Mesendoderm (in vitro differentiated cells): ENCODE results near the gene ATG4C.
A peak's percentile ranks its signal among the peaks of the same experiment; 100 is the strongest.
"Not testable (repeated sequence)": the region's sequence is repeated elsewhere in the genome, so short reads cannot be mapped to it uniquely, and the experiment has no call there.

Source experiments
- DNase-seq: peaks from one replicate; pipeline ENCODE4 v3.0.0; 2013
- H2AK5ac ChIP-seq: 2 replicates; pipeline ENCODE4 v1.6.1; 2013; ENCODE audit warnings: low read length, inconsistent platforms
- H2BK120ac ChIP-seq: 2 replicates; pipeline ENCODE4 v1.6.1; 2013; ENCODE audit warnings: low read depth, mild to moderate bottlenecking, low read length, moderate library complexity, mixed read lengths
- H2BK15ac ChIP-seq: replicated peaks from 2 replicates; pipeline ENCODE4 v1.6.1; 2013; ENCODE audit warnings: low read depth, mild to moderate bottlenecking, moderate library complexity
- H2BK5ac ChIP-seq: 2 replicates; pipeline ENCODE4 v1.6.1; 2013; ENCODE audit warnings: low read length, inconsistent platforms
- H3K18ac ChIP-seq: 2 replicates; pipeline ENCODE4 v1.6.1; 2013; ENCODE audit warnings: mild to moderate bottlenecking, low read length, mixed read lengths
- H3K23ac ChIP-seq: one replicate; pipeline ENCODE4 v1.6.1; 2013; ENCODE audit warnings: low read length
- H3K27ac ChIP-seq: 2 replicates; pipeline ENCODE4 v1.5.1; 2013; ENCODE audit warnings: low read depth, mild to moderate bottlenecking, inconsistent platforms, low read length, moderate library complexity
- H3K27me3 ChIP-seq: 2 replicates; pipeline ENCODE4 v1.6.1; 2013; ENCODE audit warnings: low read length, control low read depth, mild to moderate bottlenecking, inconsistent platforms; ENCODE audit not compliant: insufficient read depth, poor library complexity
- H3K36me3 ChIP-seq: 2 replicates; pipeline ENCODE4 v1.6.1; 2013; ENCODE audit warnings: low read length, inconsistent platforms; ENCODE audit not compliant: control insufficient read depth, insufficient read depth
- H3K4ac ChIP-seq: one replicate; pipeline ENCODE4 v1.6.1; 2013; ENCODE audit warnings: low read depth, mild to moderate bottlenecking, low read length, moderate library complexity
- H3K4me1 ChIP-seq: 2 replicates; pipeline ENCODE4 v1.6.1; 2013; ENCODE audit warnings: low read depth, low read length, inconsistent platforms; ENCODE audit not compliant: control insufficient read depth
- H3K4me2 ChIP-seq: 2 replicates; pipeline ENCODE4 v1.6.1; 2013; ENCODE audit warnings: low read length
- H3K4me3 ChIP-seq: 2 replicates; pipeline ENCODE4 v1.5.1; 2013; ENCODE audit warnings: mild to moderate bottlenecking, low read length
- H3K56ac ChIP-seq: one replicate; pipeline ENCODE4 v1.6.1; 2013; ENCODE audit warnings: low read length
- H3K79me1 ChIP-seq: 2 replicates; pipeline ENCODE4 v1.6.1; 2013; ENCODE audit warnings: low read length, inconsistent platforms
- H3K79me2 ChIP-seq: 2 replicates; pipeline ENCODE4 v1.6.1; 2013; ENCODE audit warnings: mild to moderate bottlenecking, low read length; ENCODE audit not compliant: control insufficient read depth, insufficient read depth
- H3K9ac ChIP-seq: 2 replicates; pipeline ENCODE4 v1.6.1; 2013; ENCODE audit warnings: low read length, inconsistent platforms
- H4K5ac ChIP-seq: one replicate; pipeline ENCODE4 v1.6.1; 2013; ENCODE audit warnings: low read length
- H4K8ac ChIP-seq: one replicate; pipeline ENCODE4 v1.6.1; 2013; ENCODE audit warnings: low read depth, mild to moderate bottlenecking, control low read depth, low read length, moderate library complexity
- WGBS: extraction: QIAGEN DNeasy Blood & Tissue Kit; methylation state at CpG from one replicate; pipeline ENCODE4 v1.1.7; 2013; ENCODE audit warnings: low lambda C conversion rate, missing lambda C conversion rate; ENCODE audit not compliant: insufficient coverage; ENCODE audit errors: extremely low coverage; 5-methylcytosine and 5-hydroxymethylcytosine counted together

Gene ATG4C

DNA sequence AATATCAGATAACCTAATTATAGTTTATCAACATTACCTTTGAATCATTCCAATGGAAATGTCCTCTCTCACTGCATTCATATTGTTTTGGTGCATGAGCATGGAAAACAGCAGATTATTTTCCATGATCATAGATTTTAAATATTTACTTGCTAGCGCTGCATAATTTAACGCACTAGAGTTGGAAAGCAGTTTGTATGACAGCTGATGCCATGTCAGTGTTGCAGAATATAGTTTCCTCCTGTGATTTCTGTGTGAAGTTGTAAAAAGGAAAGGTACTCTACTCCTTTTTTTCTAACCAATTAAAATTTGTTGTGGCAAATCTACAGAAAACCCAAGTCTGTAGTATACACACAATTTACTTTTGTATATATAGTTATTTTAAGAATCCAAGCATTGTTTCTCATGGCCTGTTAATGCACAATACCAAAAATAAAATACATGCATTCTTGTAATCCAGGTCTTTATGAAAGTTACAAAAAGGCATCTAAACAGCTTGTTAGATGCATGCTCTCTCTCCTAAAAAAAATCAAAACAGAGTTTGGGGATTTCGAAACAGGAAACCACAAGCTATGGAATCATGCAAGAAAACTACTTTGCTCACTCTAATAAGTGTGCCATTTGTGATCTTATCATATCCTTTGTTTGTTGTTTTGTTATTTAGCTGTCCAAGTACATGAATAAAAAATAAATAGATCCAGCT lies 1.9 kb upstream of the ATG4C start:
- no CpG with 5 or more reads among the region's 3 CpGs for WGBS
- H3K56ac ChIP-seq, result no peak overlapping the region
- H2AK5ac ChIP-seq, result no peak overlapping the region
- no peaks in the 10 kb centered on the region for H3K4me1 ChIP-seq
- H3K79me1 ChIP-seq, result no peaks in the 10 kb centered on the region
- H2BK15ac ChIP-seq, result no peak overlapping the region
- no peak overlapping the region for H3K18ac ChIP-seq
- no peak overlapping the region for H2BK5ac ChIP-seq
- H3K23ac ChIP-seq, result no peak overlapping the region
- no peaks in the 10 kb centered on the region for H3K79me2 ChIP-seq
- DNase-seq, result no peak
- H3K4me3 ChIP-seq, result no peak overlapping the region
- no peak overlapping the region for H3K9ac ChIP-seq
- H3K36me3 ChIP-seq, result no peaks in the 10 kb centered on the region
- H4K5ac ChIP-seq, result no peak overlapping the region
- H3K4ac ChIP-seq, result no peak overlapping the region
- H4K8ac ChIP-seq, result no peak overlapping the region
- no peak overlapping the region for H3K27ac ChIP-seq
- H3K4me2 ChIP-seq, result no peak overlapping the region
- H2BK120ac ChIP-seq, result no peak overlapping the region
- no peaks in the 10 kb centered on the region for H3K27me3 ChIP-seq

GRCh38 chr1:62782544-62783212 lies 1.3 kb upstream of the ATG4C start:
- H2BK5ac ChIP-seq, H3K56ac ChIP-seq, DNase-seq, H2BK120ac ChIP-seq, H2AK5ac ChIP-seq, H3K79me2 ChIP-seq, H3K27ac ChIP-seq, H3K9ac ChIP-seq, H4K5ac ChIP-seq, H3K79me1 ChIP-seq, H3K4ac ChIP-seq, H3K18ac ChIP-seq, H3K4me1 ChIP-seq, H3K4me2 ChIP-seq, H3K4me3 ChIP-seq, H2BK15ac ChIP-seq, H3K27me3 ChIP-seq, H3K36me3 ChIP-seq, H3K23ac ChIP-seq, H4K8ac ChIP-seq: not testable (repeated sequence)
- no CpG with 5 or more reads among the region's 23 CpGs for WGBS

GRCh38 chr1:62784509-62785365 lies 805 bp downstream of the ATG4C start:
- H2AK5ac ChIP-seq, result no peak overlapping the region
- no peaks in the 10 kb centered on the region for H3K36me3 ChIP-seq
- no peaks in the 10 kb centered on the region for H3K79me1 ChIP-seq
- H3K4ac ChIP-seq, result no peak overlapping the region
- H3K4me3 ChIP-seq, result peak overlapping the region; percentile 79
- H3K27ac ChIP-seq, result no peak overlapping the region
- peak overlapping the region; percentile 79 for H3K9ac ChIP-seq
- peak overlapping the region; percentile 94 for H3K56ac ChIP-seq
- H3K23ac ChIP-seq, result no peak overlapping the region
- peak overlapping the region; percentile 90 for H3K4me2 ChIP-seq
- H3K4me1 ChIP-seq, result no peaks in the 10 kb centered on the region
- no peak overlapping the region for H2BK15ac ChIP-seq
- no peaks in the 10 kb centered on the region for H3K27me3 ChIP-seq
- no peak overlapping the region for H4K8ac ChIP-seq
- no peak overlapping the region for H4K5ac ChIP-seq
- H3K18ac ChIP-seq, result no peak overlapping the region
- H3K79me2 ChIP-seq, result no peaks in the 10 kb centered on the region
- WGBS, result no CpG with 5 or more reads among the region's 12 CpGs
- H2BK120ac ChIP-seq, result no peak overlapping the region
- no peak for DNase-seq
- no peak overlapping the region for H2BK5ac ChIP-seq

DNA sequence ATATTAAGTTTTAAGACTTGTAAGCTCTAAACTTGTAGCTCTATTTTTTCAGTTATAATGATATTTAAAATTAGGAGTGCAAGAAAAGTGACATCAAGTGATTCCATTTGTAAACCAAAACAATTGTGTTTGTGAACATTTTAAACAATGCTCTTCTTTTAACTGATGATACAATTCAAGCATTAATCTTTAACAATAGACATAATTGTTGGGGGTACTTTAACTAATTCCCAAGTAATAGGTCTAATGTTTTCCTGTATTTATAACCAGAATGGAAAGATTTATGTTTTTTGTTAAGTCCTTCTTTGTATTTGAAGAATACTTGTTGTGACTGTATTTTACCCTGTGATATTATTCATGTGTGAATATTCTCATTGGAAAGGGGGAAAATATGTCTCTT lies 6.8 kb downstream of the ATG4C start:
- H4K5ac ChIP-seq, result no peak overlapping the region
- H2BK5ac ChIP-seq, result no peak overlapping the region
- H3K9ac ChIP-seq, result no peak overlapping the region
- no peak overlapping the region for H3K4me3 ChIP-seq
- H3K79me1 ChIP-seq, result no peaks in the 10 kb centered on the region
- no peak for DNase-seq
- no peak overlapping the region for H2AK5ac ChIP-seq
- no peak overlapping the region for H3K4me2 ChIP-seq
- no peaks in the 10 kb centered on the region for H3K27me3 ChIP-seq
- H3K79me2 ChIP-seq, result no peaks in the 10 kb centered on the region
- H3K4me1 ChIP-seq, result no peaks in the 10 kb centered on the region
- H3K36me3 ChIP-seq, result no peaks in the 10 kb centered on the region
- H3K56ac ChIP-seq, result no peak overlapping the region
- H3K27ac ChIP-seq, result no peak overlapping the region
- H4K8ac ChIP-seq, result no peak overlapping the region
- H3K18ac ChIP-seq, result no peak overlapping the region
- H3K23ac ChIP-seq, result no peak overlapping the region
- no peak overlapping the region for H3K4ac ChIP-seq
- H2BK120ac ChIP-seq, result no peak overlapping the region
- no peak overlapping the region for H2BK15ac ChIP-seq

GRCh38 chr1:62794053-62794452 lies 10.1 kb downstream of the ATG4C start:
- no peak overlapping the region for H3K4ac ChIP-seq
- H3K27ac ChIP-seq, result no peak overlapping the region
- no peak overlapping the region for H2BK15ac ChIP-seq
- H3K23ac ChIP-seq, result no peak overlapping the region
- H3K36me3 ChIP-seq, result no peaks in the 10 kb centered on the region
- DNase-seq, result no peak
- H2BK5ac ChIP-seq, result no peak overlapping the region
- no peaks in the 10 kb centered on the region for H3K79me1 ChIP-seq
- no peak overlapping the region for H4K8ac ChIP-seq
- H2AK5ac ChIP-seq, result no peak overlapping the region
- no peak overlapping the region for H3K4me3 ChIP-seq
- no peak overlapping the region for H3K9ac ChIP-seq
- no peaks in the 10 kb centered on the region for H3K4me1 ChIP-seq
- WGBS, result no CpG with 5 or more reads among the region's 1 CpG
- H3K56ac ChIP-seq, result no peak overlapping the region
- H3K79me2 ChIP-seq, result no peaks in the 10 kb centered on the region
- no peak overlapping the region for H4K5ac ChIP-seq
- no peak overlapping the region for H3K18ac ChIP-seq
- H2BK120ac ChIP-seq, result no peak overlapping the region
- H3K27me3 ChIP-seq, result no peaks in the 10 kb centered on the region
- no peak overlapping the region for H3K4me2 ChIP-seq
